Muscle of back (tissue), 13 donors: ENCODE measurements around the gene PCLO. TPM values are rescaled to one million over a fixed set of nuclear protein-coding genes. Genes with fewer than 3 reads are reported as not detected.
A peak's percentile ranks its signal among the peaks of the same experiment; 100 is the strongest.

Source experiments
- DNase-seq, 3 donors: peaks; one replicate each; pipeline versions ENCODE4 v3.0.0 to v3.0.0-alpha.2; 2013
- long read RNA-seq, 9 donors: transcript quantifications; one replicate each; lab custom pipeline, GENCODE V29; 2026
- polyA plus RNA-seq, 10 donors: library from polyadenylated mRNA; unstranded; fragments of 120-200 nt; gene quantifications; one replicate each; pipeline ENCODE4 v1.2.1, GENCODE V29; 2013; ENCODE audit not compliant: insufficient read length in 10 of 10

PCLO gene
- 1 to 10 TPM in 2 of 10 donors, under 1 TPM in 8; 0.39 to 1.2 (median 0.61) TPM for polyA plus RNA-seq
- long read RNA-seq, donor 1 = 0 reads
- long read RNA-seq, donor 2 = 0 reads
- long read RNA-seq, donor 3 = 0 reads
- long read RNA-seq, donor 4 = 0 reads
- long read RNA-seq, donor 5 = 0 reads
- long read RNA-seq, donor 6 = 0 reads
- long read RNA-seq, donor 7 = 0 reads
- long read RNA-seq, donor 8 = 0 reads
- long read RNA-seq, donor 9 = 0 reads

- DNase-seq = peak; percentile 28 to 72 (median 38)
These were observed at the start of gene PCLO for GRCh38 chr7:83162402-83163256. TSS of gene PCLO (minus strand) at chr7:83162884. CDS start at chr7:83162592, 292 bp downstream.

GRCh38 chr7:83211685-83212084 lies 49.0 kb upstream of the PCLO start:
- no peak for DNase-seq

- no peak for DNase-seq
These were observed 47.8 kb upstream of the PCLO start for GRCh38 chr7:83210479-83210878.

- DNase-seq = no peak
These were observed 42.0 kb upstream of the PCLO start for GRCh38 chr7:83204715-83205114.

GRCh38 chr7:83201355-83201754 lies 38.7 kb upstream of the PCLO start:
- no peak for DNase-seq

GRCh38 chr7:83190659-83191389 lies 28.1 kb upstream of the PCLO start:
- no peak for DNase-seq

GRCh38 chr7:83178796-83179195 lies 16.1 kb upstream of the PCLO start:
- peak in 1 of 3 donors; percentile 46 for DNase-seq

- no peak for DNase-seq
These were observed 15.4 kb upstream of the PCLO start for GRCh38 chr7:83178066-83178465.

- DNase-seq = no peak
These were observed 11.0 kb upstream of the PCLO start for GRCh38 chr7:83173664-83174063.

- no peak for DNase-seq
These were observed 4.1 kb upstream of the PCLO start for GRCh38 chr7:83166781-83167180.

GRCh38 chr7:83161899-83162401 lies 734 bp downstream of the PCLO start:
- DNase-seq = no peak

- peak in 1 of 3 donors; percentile 19 for DNase-seq
These were observed 1.5 kb downstream of the PCLO start for GRCh38 chr7:83161186-83161585.

GRCh38 chr7:83159731-83160130 lies 3.0 kb downstream of the PCLO start:
- DNase-seq = no peak

GRCh38 chr7:83156006-83156405 lies 6.7 kb downstream of the PCLO start:
- no peak for DNase-seq

- no peak for DNase-seq
These were observed 7.3 kb downstream of the PCLO start for GRCh38 chr7:83155407-83155806.

- DNase-seq = no peak
These were observed 9.3 kb downstream of the PCLO start for GRCh38 chr7:83153419-83153818.

GRCh38 chr7:83150310-83150709 lies 12.4 kb downstream of the PCLO start:
- no peak for DNase-seq

- no peak for DNase-seq
These were observed 13.2 kb downstream of the PCLO start for GRCh38 chr7:83149466-83149865.

GRCh38 chr7:83148776-83149175 lies 13.9 kb downstream of the PCLO start:
- no peak for DNase-seq

- DNase-seq = no peak
These were observed 19.6 kb downstream of the PCLO start for GRCh38 chr7:83143107-83143506.

GRCh38 chr7:83142365-83142764 lies 20.3 kb downstream of the PCLO start:
- no peak for DNase-seq

GRCh38 chr7:83141927-83142326 lies 20.8 kb downstream of the PCLO start:
- no peak for DNase-seq
